Nephron (organoid): ENCODE results near the gene PRKAR1B.
A peak's percentile ranks its signal among the peaks of the same experiment; 100 is the strongest.

Source experiments
- H3K27ac Mint-ChIP-seq, 3 experiments: 2 replicates each; pipeline ENCODE4 v1.8.0; 2020; ENCODE audit warnings: mixed read lengths in 3 of 3, mild to moderate bottlenecking in 2 of 3, moderate library complexity in 1 of 3
- H3K27me3 Mint-ChIP-seq: 2 replicates; pipeline ENCODE4 v1.8.0; 2021; ENCODE audit warnings: low read depth, mild to moderate bottlenecking, moderate library complexity, mixed read lengths
- H3K36me3 Mint-ChIP-seq: 2 replicates; pipeline ENCODE4 v1.8.0; 2020; ENCODE audit warnings: low read depth, mixed read lengths
- H3K4me1 Mint-ChIP-seq: 2 replicates; pipeline ENCODE4 v1.8.0; 2020; ENCODE audit warnings: mixed read lengths
- H3K4me3 Mint-ChIP-seq, 3 experiments: 2 replicates each; pipeline ENCODE4 v1.8.0; 2020; ENCODE audit warnings: mild to moderate bottlenecking in 3 of 3, mixed read lengths in 3 of 3, moderate library complexity in 2 of 3
- H3K9me3 Mint-ChIP-seq: 2 replicates; pipeline ENCODE4 v1.8.0; 2020; ENCODE audit warnings: mixed read lengths
- TF ChIP-seq, protein P1 (sequence below), 3 experiments: fragments of 200-600 bp; sonication (generic); IDR thresholded peaks; one replicate each; pipeline ENCODE4 v1.5.0; 2021; ENCODE audit warnings: antibody characterized with exemption in 3 of 3; ENCODE audit not compliant: unreplicated experiment in 3 of 3

Gene PRKAR1B

DNA sequence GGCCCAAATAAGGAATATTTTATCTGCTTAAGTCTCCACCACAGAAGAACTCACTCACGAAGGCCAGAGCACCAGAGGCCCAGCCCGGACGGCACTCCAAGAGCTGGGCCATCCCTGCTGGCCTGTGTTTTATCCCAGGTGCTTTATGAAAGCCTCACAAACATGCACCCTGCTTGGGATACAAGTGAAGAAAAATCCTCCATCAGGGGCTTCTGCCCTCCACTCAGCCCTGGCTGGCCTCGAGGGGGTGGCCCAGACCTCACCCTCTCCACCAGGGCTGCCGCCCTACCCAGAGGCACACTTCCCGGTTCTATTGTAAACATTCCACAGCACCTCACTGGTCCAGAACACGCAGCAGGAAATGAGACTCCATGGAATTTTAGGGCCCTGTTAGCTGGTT is 20.4 kb downstream of the PRKAR1B start:
- Mint-ChIP-seq H3K9me3 (peaks cover 11% of the 10 kb centered on the region), H3K4me1 (no peaks in the 10 kb centered on the region), H3K27me3 (no peaks in the 10 kb centered on the region), H3K27ac (no peak overlapping the region), H3K4me3 (no peak overlapping the region), H3K36me3 (peaks cover 46% of the 10 kb centered on the region)
- TF ChIP-seq, protein P1, sequence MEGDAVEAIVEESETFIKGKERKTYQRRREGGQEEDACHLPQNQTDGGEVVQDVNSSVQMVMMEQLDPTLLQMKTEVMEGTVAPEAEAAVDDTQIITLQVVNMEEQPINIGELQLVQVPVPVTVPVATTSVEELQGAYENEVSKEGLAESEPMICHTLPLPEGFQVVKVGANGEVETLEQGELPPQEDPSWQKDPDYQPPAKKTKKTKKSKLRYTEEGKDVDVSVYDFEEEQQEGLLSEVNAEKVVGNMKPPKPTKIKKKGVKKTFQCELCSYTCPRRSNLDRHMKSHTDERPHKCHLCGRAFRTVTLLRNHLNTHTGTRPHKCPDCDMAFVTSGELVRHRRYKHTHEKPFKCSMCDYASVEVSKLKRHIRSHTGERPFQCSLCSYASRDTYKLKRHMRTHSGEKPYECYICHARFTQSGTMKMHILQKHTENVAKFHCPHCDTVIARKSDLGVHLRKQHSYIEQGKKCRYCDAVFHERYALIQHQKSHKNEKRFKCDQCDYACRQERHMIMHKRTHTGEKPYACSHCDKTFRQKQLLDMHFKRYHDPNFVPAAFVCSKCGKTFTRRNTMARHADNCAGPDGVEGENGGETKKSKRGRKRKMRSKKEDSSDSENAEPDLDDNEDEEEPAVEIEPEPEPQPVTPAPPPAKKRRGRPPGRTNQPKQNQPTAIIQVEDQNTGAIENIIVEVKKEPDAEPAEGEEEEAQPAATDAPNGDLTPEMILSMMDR (IDR thresholded peaks at IDR 0.05; ENCODE audit: unreplicated experiment in 3 of 3), result no peak

DNA sequence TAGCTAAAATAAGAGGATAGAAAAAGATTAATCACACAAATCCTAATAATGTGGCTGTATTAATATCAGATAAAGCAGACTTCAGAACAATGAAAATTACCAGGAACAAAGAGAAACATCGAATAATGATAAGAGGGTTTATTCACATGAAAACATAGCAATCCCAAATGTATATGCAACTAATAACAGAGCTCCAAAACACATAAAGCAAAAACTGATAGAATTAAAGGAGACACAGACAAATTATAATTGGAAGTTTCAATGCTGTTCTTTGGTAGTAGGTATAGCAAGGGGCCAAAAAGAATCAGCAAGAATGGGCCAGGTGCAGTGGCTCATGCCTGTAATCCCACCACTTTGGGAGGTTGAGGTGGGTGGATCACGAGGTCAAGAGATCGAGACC is 24.0 kb downstream of the PRKAR1B start:
- Mint-ChIP-seq H3K4me1 (peaks cover 9% of the 10 kb centered on the region), H3K9me3 (peaks cover 26% of the 10 kb centered on the region), H3K27ac (no peak overlapping the region), H3K4me3 (no peak overlapping the region), H3K27me3 (no peaks in the 10 kb centered on the region), H3K36me3 (peaks cover 60% of the 10 kb centered on the region)
- TF ChIP-seq, protein P1 (IDR thresholded peaks at IDR 0.05; ENCODE audit: unreplicated experiment in 3 of 3), result no peak

DNA sequence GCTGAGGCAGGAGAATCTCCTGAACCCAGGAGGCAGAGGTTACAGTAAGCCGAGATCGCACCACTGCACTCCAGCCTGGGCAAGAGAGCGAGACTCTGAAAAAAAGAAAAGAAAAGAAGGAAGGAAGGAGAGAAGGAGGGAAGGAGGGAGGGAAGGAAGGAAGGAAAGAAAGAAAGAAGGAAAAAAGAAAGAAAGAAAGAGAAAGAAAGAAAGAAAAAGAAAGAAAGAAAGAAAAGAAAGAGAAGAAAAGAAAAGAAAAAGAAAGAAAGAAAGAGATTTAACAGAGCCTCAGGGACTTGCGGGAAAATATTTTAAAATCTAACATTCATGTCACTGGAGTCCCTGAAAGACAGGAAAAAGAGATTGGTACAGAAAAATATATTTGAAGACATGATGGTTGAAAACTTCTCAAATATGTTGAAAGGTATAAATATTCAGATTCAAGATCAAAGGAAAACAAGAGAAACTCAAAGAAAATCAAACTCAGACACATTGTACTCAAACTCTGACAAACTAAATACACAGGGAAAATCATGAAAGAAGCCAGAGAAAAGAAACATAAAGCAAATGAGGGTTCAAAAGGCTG is 25.9 kb downstream of the PRKAR1B start:
- Mint-ChIP-seq H3K36me3 (peaks cover 51% of the 10 kb centered on the region), H3K4me3 (no peak overlapping the region), H3K4me1 (peaks cover 9% of the 10 kb centered on the region)

DNA sequence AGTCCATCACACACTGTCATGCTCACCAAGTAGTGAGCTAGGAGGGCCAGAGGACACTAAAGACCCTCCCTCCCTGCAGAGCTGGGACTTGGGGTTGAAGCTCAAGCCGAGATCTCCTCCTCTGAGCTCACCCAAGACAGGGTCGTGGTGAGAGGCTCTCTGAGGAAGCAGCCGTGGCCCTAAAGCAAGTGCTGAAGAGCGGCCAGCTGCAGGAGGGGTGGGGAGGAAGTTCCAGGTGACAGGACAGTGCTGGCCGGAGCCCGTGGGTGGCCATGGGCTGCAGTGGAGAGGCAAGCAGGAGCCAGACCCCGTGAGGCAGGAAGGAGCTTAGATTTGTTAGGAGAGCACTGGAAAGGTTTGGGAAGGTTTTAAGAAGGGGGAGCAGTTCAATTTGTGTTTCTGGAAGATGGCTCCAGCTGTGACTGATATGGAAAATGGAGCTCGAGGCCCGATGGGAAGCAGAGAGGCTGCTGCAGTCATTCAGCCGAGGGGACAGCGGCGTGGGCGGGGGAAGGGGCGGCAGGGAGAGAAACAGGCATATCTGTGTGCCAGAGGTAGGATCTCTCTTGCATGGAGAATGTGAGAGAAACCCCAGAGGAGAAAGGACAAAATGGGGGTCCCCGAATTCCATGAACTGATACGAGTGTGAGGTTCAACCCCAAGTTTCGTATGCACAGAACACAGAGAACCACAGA is 27.5 kb downstream of the PRKAR1B start:
- H3K27me3 Mint-ChIP-seq, result no peaks in the 10 kb centered on the region
- TF ChIP-seq, protein P1 (IDR thresholded peaks at IDR 0.05; ENCODE audit: unreplicated experiment in 3 of 3), result no peak
- no peak overlapping the region for H3K4me3 Mint-ChIP-seq
- H3K4me1 Mint-ChIP-seq, result peaks cover 9% of the 10 kb centered on the region
- peaks cover 47% of the 10 kb centered on the region for H3K36me3 Mint-ChIP-seq
- H3K9me3 Mint-ChIP-seq, result peaks cover 26% of the 10 kb centered on the region
- peak overlapping the region in 1 of 3 experiments; percentile 61 for H3K27ac Mint-ChIP-seq

More for the DNA sequence above, 25.9 kb downstream of the PRKAR1B start:
- Mint-ChIP-seq H3K9me3 (peaks cover 26% of the 10 kb centered on the region), H3K27me3 (no peaks in the 10 kb centered on the region), H3K27ac (no peak overlapping the region)
- TF ChIP-seq, protein P1 (IDR thresholded peaks at IDR 0.05; ENCODE audit: unreplicated experiment in 3 of 3), result no peak

DNA sequence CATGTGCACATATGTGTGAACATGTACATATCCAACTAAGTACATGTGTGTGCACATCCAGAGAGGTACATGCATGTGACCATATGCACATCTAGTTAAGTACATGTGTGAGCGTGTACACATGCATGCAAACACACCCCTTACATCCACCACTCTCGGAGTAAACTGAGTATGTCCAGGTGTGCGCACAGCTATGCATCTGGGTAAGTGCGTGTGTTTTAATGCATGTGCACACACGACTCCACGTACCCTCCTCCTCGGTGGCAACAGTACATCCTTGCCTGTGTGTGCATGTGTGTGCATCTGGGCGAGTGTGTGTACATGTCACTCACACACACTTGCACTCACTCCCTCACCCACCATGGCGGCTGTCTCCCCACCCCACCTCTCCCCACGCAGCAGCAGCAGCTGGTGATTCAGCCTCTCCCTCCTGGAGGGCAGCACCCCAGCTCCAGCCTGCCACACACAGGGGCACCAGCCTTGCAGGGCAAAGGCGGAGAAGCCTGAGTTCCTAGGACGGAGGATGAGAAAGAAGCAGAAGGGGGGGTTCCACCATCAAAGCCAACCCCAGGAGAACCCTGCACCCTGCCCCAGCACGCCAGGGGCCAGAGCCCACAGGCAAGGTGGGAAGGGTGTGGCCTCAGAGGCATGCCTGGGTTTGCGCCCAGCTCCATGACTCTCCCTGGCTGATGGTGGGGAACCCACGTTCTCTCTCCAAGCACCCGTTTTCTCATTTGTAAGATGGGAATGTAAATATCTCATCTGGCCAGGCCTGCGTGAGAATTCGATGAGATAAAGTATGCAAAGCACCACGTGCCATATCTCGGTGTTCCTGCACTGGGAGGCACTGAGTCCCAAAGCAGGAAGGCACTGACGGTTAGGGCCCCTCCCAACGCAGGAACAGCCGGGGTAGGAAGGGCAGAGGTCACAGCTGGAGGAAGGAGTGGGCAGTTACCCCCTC is 28.3 kb downstream of the PRKAR1B start:
- Mint-ChIP-seq H3K36me3 (peaks cover 41% of the 10 kb centered on the region), H3K9me3 (peaks cover 26% of the 10 kb centered on the region), H3K27ac (peak overlapping the region in 1 of 3 experiments; percentile 61), H3K4me3 (no peak overlapping the region), H3K4me1 (peaks cover 9% of the 10 kb centered on the region), H3K27me3 (no peaks in the 10 kb centered on the region)
- TF ChIP-seq, protein P1 (IDR thresholded peaks at IDR 0.05; ENCODE audit: unreplicated experiment in 3 of 3), result no peak
